H1 (cell line): ENCODE measurements around the gene ZBTB7A.

Experiments used
- ATF3 ChIP-seq: IDR thresholded peaks from 2 replicates; pipeline ENCODE4 v1.6.1; 2011; ENCODE audit warnings: low read depth, mild to moderate bottlenecking, low read length; ENCODE audit not compliant: insufficient read depth
- JUND ChIP-seq: IDR thresholded peaks from 2 replicates; pipeline ENCODE4 v1.6.1; 2011; ENCODE audit warnings: mild to moderate bottlenecking, improper control_type of control experiment, low read length
- POLR2A ChIP-seq, 2 experiments: IDR thresholded peaks; 1 replicate in 1 of 2; 2 replicates in 1 of 2; pipeline ENCODE4 v1.6.1; 2011; ENCODE audit warnings: low read depth in 2 of 2, low read length in 2 of 2, mild to moderate bottlenecking in 2 of 2; ENCODE audit errors: control extremely low read depth in 1 of 2
- POLR2AphosphoS5 ChIP-seq: IDR thresholded peaks from 2 replicates; pipeline ENCODE4 v1.6.1; 2011; ENCODE audit warnings: low read depth, low read length
- RFX5 ChIP-seq: IDR thresholded peaks from 2 replicates; pipeline ENCODE4 v1.6.1; 2011; ENCODE audit warnings: low read depth, low read length, improper control_type of control experiment, borderline replicate concordance
- RXRA ChIP-seq: IDR thresholded peaks from 2 replicates; pipeline ENCODE4 v1.6.1; 2011; ENCODE audit warnings: low read depth, mild to moderate bottlenecking, low read length, moderate library complexity; ENCODE audit not compliant: insufficient read depth
- SIN3A ChIP-seq, 2 experiments: IDR thresholded peaks in 1 of 2; conservative IDR thresholded peaks in 1 of 2; 2 replicates each; pipeline ENCODE4 v1.6.1; 2011 to 2012; ENCODE audit warnings: low read length in 2 of 2, improper control_type of control experiment in 1 of 2, low read depth in 1 of 2, mild to moderate bottlenecking in 1 of 2
- SP1 ChIP-seq: IDR thresholded peaks from 2 replicates; pipeline ENCODE4 v1.6.1; 2011; ENCODE audit warnings: low read depth, low read length
- ZNF274 ChIP-seq: IDR thresholded peaks from 2 replicates; pipeline ENCODE4 v1.7.0; 2012; ENCODE audit warnings: low read length, borderline replicate concordance; ENCODE audit errors: extremely low read depth
- TF ChIP-seq, protein P1 (sequence below), 3 experiments: IDR thresholded peaks; 1 replicate in 2 of 3; 2 replicates in 1 of 3; pipeline versions ENCODE4 v1.5.1 to v1.6.1; 2011; ENCODE audit warnings: low read length in 3 of 3, mild to moderate bottlenecking in 3 of 3, inconsistent platforms in 2 of 3, low read depth in 1 of 3, moderate library complexity in 1 of 3; ENCODE audit not compliant: insufficient read depth in 1 of 3; ENCODE audit errors: control extremely low read depth in 1 of 3

DNA sequence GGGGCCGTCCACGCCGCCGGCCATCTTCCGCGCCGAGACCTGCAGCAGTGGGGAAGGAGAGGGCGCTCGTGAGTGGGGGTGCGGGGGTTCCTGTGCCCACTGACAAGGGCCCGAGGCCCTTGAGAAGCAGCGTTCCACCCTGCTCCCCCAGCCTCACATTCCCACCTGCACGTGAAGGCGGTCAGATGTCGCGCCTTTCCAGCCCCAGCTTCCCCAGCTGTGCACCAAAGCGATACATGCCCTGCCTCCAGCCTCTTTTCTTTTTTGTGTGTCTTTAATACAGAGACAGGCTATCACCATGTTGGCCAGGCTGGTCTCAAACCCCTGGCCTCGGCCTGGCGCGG, 11.5 kb downstream of the ZBTB7A start:
- TF ChIP-seq POLR2AphosphoS5 (no peak), SIN3A (conservative IDR thresholded peaks at IDR 0.05 in 1 of 2, IDR thresholded peaks at IDR 0.05 in 1 of 2; ENCODE audit: low read depth in 1 of 2, low read length in 2 of 2) (no peak), JUND (no peak), ZNF274 (no peak), SP1 (no peak), RXRA (no peak), POLR2A (IDR thresholded peaks at IDR 0.05; ENCODE audit: control extremely low read depth in 1 of 2, low read depth in 2 of 2, low read length in 2 of 2) (no peak), ATF3 (no peak), RFX5 (no peak)
- TF ChIP-seq, protein P1, sequence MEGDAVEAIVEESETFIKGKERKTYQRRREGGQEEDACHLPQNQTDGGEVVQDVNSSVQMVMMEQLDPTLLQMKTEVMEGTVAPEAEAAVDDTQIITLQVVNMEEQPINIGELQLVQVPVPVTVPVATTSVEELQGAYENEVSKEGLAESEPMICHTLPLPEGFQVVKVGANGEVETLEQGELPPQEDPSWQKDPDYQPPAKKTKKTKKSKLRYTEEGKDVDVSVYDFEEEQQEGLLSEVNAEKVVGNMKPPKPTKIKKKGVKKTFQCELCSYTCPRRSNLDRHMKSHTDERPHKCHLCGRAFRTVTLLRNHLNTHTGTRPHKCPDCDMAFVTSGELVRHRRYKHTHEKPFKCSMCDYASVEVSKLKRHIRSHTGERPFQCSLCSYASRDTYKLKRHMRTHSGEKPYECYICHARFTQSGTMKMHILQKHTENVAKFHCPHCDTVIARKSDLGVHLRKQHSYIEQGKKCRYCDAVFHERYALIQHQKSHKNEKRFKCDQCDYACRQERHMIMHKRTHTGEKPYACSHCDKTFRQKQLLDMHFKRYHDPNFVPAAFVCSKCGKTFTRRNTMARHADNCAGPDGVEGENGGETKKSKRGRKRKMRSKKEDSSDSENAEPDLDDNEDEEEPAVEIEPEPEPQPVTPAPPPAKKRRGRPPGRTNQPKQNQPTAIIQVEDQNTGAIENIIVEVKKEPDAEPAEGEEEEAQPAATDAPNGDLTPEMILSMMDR (IDR thresholded peaks at IDR 0.05; ENCODE audit: control extremely low read depth in 1 of 3, insufficient read depth in 1 of 3, low read depth in 1 of 3, low read length in 3 of 3) = no peak
